GM21447 (cell line): Measurements from ENCODE around the gene KRTAP5-6.

Experiments used
- ATAC-seq: cut with Tn5 transposase; IDR thresholded peaks from one replicate; pipeline ENCODE4 v1.9.1; 2021; ENCODE audit not compliant: unreplicated experiment

KRTAP5-6 gene

DNA sequence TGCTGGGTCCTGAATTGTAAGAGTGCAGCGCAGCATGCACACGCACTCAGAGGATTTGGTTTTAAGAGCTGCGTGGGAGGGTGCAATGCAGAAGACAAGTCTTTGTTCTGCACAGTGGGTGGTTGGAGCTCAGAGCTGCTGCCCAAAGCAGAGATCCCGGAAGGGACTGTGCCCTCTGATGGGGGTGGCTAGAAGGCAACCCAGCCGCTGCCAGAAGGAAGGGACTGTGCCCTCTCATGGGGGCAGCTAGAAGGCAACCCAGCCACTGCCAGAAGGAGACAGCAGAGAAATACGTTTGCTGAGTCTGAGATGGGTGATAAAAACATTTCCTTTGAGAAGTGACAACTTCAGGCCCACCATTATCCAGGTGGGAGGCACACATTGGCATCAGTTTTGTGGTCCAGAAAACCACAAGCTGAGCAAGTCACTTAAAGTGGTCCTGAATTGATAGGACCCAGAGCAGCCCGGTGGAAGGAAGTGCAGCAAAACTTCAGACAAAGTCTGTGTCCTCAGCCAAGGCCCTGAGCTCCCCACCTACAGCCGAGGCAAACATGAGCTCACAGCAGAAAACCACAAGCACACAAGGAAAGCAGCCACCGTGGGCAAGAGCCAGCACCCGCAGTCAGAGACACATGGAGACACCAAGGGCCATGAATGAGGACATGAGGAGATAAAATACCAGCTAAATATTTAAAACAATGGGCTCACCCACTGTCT, 4.3 kb downstream of the KRTAP5-6 start:
- ATAC-seq, result no peak

DNA sequence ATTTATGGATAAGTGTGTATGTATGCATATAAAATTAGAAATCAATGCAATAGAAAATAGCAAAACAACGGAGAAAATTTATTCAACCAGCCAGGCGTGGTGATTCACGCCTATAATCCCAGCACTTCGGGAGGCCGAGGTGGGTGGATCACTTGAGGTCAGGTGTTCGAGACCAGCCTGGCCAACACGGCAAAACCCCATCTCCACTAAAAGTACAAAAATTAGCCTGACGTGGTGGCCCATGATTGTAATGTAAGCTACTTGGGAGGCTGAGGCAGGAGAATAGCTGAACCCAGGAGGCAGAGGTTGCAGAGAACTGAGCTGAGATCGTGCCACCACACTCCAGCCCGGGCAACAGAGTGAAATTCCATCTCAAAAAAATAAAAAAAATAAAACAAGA, 5.5 kb downstream of the KRTAP5-6 start:
- no peak for ATAC-seq

DNA sequence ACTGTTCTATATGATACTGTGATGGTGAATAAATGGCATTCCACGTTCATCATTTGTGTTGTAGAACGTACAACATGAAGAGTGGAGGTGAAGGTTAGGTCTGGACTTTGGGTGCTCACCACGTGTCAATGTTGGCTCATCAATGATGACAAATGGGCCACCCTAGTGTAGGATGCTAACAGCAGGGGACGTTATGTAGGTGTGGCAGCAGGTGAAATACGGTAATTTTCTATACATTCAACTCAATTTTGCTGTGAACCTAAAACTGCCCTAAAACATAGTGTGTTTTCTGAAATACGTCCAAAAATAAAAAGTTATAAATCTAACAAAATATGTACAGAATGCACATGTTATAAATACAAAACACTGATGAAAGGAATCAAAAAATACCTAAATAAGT, 6.2 kb downstream of the KRTAP5-6 start:
- ATAC-seq, result no peak

DNA sequence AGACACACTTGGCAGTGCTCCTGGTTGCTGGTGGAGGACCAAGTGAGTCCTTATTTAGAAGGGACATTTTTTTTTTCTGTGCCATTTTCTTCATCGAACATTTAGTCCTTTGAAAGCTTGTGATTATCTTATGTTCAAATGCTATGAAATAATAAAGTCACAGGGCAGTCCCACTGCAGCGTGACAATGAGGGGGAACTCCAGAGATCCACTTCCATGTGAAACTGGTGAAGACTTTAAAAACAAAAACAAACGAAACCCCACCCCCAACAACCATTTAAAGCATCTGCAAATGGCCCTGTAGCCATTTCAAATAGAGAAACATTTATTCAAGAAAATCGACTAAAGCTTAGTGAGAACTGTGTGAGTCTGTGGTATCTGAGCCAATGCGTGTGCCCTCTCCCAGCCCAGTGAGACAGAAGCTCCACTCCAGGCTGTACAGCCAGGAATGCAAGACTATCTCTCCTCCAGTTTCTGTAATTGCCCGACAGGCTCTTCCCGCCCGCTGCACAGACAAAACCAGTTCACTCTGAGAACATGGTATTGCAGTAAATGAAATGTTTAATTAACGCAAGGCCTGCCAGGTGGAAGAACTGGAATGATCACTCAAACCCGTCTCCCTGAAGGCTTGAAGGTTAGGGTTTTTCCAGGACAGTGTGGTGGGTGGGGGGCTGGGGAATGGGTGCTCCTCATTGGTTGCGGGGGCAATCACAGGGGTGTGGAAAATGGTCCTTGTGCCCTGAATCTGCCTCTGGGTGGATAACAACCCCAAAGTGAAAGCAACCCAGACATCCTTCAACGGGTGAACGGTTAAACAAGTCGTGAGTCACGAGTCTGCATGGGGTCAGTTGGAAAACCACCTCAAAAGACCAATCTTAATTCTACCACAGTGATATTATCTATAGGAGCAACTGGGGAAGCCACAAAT, 8.4 kb downstream of the KRTAP5-6 start:
- ATAC-seq, result no peak

DNA sequence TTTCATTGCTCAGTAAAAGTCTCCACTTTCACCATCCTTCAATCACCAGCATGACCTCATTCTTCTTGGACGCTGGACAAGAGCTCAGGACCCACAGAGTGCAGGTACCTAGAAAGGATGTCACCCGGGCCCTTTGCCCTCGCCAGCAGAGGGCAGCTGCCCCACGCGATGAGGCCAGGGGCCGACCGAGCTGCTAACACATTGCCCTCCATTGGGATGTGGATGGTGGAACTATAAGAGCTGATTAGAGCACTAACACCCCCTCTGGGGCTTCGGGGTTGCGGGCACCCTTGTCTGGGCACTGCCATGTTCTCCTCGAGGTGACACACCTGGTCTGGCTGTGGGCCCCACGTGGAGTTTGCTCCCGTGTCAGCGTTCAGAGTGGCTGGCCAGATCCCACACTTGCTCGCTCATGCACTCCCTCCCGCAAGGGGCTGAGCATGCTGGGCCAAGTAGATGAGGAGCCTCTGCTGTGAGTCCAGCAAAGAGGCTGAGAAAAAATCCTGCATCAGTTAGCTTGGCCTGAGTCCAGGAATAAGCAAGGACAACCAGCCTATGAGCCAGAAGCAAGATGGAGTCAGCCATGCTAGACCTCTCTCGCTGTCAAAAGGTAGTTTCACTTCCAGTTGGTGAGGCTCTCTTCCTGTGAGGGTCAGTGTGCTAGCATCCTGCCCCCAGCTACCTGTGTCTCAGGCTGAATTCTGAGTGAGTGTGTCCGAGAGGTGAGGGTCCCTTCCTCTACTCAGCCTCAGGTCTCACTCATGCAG, 9.8 kb downstream of the KRTAP5-6 start:
- no peak for ATAC-seq

DNA sequence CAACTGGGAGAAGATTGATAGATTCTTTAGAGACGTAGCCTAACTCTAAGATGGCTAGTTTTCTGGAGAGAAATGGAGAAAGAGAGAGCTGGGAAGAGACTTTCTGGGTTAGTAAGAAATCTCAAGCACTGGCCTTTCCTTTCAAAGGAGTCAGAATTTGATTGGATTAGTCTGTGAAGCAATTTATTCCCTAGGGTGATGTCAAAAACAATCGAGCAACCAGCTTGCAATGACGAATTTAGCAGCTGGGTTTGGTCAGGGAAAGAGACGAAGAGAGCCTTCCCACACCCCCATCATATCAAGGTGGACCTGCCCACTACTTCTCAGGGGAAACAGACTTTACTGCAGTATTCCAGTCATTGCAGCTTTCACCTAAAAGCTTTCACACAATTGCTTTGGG, 10.8 kb downstream of the KRTAP5-6 start:
- ATAC-seq, result no peak

DNA sequence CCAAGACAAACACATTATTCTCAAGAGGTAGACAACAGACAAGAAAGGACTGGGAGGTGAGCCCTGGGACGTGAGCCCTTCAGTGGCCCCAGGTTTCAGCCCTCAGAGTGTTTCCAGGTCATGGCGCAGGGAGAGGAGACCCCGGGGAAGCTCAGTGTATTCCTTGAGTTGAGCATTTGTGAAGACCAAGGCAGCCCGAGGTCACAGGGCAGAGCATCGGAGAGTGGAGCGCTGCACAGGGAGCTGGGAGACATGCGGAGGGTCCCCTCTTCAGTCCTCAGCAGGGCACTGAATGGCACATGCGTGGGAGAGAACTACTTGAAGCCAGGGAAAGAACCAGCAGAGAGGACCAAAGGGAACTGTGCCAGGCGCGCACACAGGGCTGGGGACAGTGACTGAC, 11.7 kb downstream of the KRTAP5-6 start:
- ATAC-seq, result no peak

DNA sequence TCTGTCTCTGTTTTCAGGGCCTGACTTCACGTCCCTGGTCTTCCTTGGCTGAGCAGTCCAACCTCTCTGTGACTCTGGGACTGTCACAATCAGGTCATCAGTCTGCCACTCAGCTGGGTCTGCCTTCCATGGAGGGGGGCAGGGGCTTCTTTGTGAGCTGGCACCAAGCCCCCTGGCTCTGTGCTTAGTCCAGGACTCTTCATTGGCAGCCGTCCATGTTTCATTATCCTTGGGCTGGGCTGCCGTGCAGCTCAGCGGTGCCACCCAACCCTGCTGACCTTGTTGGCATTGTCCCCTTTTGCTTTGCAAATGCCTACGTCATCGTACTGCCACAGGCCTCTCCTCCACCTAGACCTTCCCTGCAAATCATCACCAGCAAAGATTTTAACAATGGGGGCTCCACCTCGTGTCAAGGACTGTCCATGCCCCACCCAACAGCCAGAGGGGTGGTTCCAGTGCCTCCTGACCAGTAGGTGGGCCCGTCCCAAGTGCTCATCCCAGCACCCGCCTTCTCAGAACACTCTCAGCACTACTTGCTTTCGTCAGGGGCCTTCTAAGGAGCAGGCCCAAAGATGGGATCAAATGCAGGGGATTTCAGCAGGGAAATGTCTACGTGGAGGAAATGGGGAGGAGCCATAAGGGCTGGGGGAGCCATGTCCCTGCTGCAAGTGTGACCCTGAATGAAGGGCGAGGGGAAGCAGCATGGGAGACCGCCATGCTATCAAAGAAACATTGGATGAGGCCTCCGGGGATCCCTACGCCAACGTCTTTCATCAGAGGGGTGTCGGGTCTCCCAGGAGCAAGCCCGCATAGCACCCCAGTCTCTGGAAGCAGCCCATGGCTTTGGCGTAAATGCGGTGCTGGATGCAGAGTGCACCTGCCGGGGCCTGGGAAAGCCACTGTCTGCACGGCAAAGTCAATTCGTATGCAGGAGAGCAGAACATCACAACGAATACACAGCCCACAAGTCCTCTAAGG, 18.2 kb downstream of the KRTAP5-6 start:
- ATAC-seq, result no peak

DNA sequence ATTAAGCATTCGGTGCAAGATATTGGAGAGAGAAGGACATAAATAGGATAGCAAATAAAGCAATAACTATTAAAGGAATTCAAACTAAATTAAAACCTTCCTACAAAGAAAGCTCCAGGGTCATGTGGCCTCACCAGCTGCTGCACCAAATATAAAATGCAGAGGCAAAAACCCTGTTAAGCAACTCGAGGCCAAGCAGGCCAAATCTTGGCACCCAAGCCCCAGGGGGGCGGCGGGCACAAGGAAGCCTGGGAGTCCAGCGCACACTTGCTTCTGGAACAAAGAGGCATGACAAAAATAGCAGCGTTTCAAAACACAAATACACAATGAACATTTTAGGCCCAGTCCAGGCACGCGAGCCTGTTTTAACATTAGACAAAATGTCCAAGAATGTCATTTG, 20.8 kb downstream of the KRTAP5-6 start:
- ATAC-seq, result no peak

DNA sequence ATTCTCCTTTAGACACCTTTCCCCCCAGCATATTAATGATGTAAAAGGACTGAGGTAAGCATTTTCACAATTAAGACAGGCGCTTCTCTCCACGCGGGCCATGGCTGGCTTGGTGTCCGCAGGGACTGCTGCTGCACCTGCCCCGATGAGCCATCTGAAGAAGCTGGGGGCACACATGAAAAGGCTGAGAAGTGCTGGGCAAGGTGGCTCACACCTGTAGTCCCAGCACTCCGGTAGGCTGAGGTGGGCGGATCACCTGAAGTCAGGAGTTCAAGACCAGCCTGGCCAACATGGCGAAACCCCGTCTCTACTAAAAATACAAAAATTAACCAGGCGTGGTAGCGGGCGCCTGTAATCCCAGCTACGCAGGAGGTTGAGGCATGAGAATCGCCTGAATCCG, 21.3 kb downstream of the KRTAP5-6 start:
- ATAC-seq, result no peak

DNA sequence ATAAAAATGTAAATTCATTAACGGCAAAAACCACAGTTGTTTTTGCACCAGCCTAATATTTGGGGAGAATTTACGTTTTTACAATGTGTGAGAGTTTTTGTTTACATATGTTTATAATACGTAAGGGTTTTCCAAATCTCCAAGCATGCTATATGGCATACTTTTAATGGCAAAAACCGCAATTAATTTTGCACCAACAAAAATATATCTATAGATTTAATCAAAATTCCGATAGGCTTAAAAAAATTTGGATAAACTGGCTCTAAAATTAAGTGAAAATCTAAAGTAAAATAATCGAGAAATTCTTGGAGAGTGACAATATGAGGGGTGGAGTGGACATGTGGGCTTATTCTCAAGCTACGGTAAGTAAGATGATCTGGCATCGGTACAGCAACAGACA, 22.8 kb downstream of the KRTAP5-6 start:
- ATAC-seq, result no peak

DNA sequence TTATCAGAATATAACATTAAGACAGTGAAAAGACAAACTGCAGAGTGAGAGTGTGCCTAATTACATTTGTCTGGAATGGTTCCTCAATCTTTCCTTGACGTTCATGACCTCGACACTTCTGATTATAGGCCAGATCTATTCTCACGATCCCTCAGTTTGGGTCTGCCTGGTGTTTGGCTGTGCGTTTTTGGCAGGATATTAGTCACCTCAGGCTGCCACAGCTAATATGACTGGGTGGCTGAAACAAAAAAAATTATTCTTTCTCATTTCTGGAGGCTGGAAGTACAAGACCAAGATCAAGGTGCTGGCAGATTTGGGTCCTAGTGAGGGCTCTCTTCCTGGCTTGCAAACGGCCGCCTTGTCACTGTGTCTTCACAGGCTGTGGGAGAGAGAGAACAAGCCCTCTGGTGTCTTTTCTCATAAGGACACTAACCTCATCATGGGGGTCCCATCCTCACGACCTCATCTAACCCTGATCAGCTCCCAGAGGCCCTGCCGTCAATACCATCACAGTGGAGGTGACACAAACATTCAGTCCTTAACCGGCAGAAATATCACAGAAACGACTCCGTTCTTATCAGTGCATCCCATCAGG, 30.2 kb downstream of the KRTAP5-6 start:
- ATAC-seq, result no peak

DNA sequence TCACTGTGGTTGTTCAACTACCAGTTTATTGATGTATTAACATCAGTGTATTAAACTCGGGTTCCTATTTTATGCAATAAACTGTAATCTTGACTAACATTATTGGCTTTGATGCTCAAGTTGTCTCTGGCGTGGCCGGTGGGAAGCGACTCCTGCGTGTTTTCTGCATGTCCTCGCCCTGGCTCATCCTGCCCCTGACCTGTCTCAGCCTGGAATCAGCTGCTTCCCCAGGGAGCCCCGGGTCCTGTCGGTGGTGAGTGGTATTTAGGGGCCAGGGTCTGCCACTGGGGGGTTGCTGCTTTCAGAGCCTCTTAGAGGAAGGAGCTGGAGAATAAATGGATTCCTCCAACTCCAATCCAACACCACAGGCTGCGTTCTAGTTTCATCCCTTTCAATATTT, 30.9 kb downstream of the KRTAP5-6 start:
- ATAC-seq, result no peak

DNA sequence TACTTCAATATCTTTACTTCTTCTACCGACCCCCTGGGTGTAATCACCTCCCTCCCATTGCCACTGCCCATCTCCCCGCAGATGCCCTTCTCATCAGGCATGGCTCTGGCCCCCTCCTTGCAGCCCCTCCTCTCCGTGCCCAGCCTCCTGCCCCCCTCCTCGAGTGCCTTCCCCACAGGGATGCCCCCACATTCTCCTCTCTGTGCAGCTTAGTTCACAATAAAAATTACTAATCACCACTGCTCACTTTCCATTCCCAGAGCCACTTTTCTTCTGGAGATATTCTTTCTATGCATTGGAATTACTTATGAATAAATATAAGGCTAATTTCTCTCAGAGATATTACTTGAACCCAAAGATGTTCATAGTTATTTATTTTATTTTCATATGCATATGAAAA, 31.3 kb downstream of the KRTAP5-6 start:
- no peak for ATAC-seq

DNA sequence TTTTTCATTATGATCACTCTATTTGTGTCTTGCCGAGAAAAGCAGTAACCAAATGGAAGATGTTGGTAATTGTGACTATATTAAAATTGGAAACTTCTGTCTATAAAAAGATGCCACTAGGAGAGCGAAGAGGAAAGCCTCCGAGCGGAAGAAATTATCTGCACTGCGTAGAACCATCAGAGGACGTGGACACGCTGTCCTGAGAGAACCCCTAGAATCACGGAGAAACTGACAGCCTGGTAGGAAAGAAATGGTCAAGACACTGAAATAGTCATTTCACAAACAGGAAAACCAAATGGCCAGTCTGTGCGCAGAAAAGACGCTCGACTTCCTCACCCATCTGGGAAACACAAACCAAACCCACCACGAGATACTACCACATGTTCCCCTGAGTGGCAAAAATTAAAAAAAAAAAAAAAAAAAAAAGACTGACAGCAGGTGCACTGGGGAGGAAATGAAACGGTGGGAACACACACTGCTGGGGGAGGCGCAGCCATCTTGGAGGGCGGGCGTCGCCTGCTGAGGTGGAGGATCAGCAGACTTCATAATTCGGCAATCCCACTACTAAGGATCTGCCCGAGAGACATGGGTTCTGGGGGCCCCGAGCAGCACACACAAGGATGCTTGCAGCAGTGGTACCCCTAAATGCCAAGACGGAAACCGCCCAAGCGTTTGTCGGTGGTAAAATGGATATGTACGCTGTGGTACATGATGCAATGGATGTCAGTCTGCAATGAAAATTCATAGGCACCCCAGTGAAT, 32.1 kb downstream of the KRTAP5-6 start:
- ATAC-seq, result no peak

DNA sequence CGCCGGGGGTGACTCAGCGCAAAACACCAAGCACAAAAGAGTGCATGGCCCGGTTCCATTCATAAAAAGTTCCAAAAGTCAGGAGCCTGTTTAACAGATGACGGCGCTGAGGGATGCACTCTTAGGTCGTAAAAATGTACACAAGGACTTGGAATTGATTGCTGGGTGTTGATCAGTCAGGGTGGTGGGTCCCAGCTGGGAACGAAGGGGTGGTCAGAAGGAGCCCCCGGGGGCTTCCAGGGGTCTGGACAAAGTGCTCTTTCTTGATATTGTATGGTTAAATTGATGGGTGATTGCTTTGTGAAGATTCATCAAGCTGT, 32.7 kb downstream of the KRTAP5-6 start:
- ATAC-seq, result no peak

DNA sequence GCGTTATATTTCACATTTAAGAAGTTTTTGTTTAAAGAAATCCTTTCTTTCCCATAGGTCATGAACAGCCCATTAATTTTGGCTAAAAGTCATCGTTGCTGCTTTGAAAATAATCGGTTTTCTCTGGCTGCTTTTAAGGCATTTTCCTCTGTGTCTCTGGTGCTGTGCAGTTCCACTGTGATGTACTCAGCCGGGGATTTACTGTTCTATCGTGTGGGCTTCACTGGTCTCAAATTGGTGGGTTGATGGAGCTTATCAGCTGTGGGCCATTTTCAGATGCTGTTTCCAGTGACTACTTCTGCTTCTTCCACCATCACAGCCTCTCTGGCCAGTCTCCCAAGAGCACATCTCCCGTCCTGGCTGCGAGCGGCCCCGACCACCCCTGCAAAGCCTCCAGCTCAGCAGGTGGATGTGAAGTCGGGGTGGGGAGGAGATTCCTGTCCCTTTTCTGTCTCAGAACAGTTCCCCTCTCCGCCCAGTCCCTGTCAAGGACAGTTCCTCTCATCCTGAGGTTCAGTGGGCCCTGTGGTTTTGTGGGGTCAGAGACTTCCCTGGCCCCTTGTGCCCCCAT, 33.1 kb downstream of the KRTAP5-6 start:
- ATAC-seq, result no peak

DNA sequence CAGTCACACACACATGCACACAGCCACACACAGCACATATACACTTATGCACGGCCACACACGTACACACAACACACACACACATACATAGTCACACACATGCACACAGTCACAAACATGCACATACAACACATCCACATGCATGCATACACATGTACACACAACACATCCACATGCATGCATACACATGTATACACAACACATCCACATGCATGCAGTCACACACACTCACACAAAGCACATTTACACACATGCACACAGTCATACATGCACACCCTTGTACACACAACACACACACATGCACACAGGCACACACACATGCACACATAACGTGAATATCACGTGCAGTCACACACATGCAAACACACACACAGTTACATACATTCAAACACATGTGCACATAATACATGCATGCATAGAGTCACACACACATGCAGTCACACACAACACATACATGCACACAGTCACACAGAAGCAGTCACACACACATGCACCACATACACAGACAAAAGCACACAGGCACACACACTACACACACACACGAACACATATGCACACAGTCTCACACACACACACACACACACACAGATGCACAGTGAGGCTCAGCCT, 34.6 kb downstream of the KRTAP5-6 start:
- ATAC-seq, result no peak
